Keratinocyte (primary cell): ENCODE data around the gene HOXD8. TPM values are rescaled to one million over a fixed set of nuclear protein-coding genes. Genes with fewer than 3 reads are reported as not detected.

Experiments used
- DNase-seq: peaks from one replicate; pipeline ENCODE4 v3.0.0-alpha.2; 2011; ENCODE audit warnings: low read depth, missing footprints, low spot score
- FAIRE-seq: peaks from 2 replicates; lab custom pipeline; 2011; peaks lifted over from hg19 to GRCh38; lab: Jason Lieb, UNC
- H2AFZ ChIP-seq: 2 replicates; pipeline ENCODE4 v1.6.0; 2012; ENCODE audit warnings: low read length, control low read depth, inconsistent platforms; ENCODE audit not compliant: control insufficient read depth
- H3K27ac ChIP-seq: 2 replicates; pipeline ENCODE4 v1.5.1; 2011; ENCODE audit warnings: low read length; ENCODE audit not compliant: control insufficient read depth, insufficient read depth
- H3K27me3 ChIP-seq: 3 replicates; pipeline ENCODE4 v1.6.0; 2011; ENCODE audit warnings: low read length; ENCODE audit not compliant: control insufficient read depth, insufficient read depth; ENCODE audit errors: extremely low read depth
- H3K36me3 ChIP-seq, 2 experiments: 2 replicates in 1 of 2; 3 replicates in 1 of 2; pipeline ENCODE4 v1.5.1; 2011; ENCODE audit warnings: low read length in 2 of 2, mild to moderate bottlenecking in 1 of 2; ENCODE audit not compliant: control insufficient read depth in 2 of 2, insufficient read depth in 2 of 2; ENCODE audit errors: extremely low read depth in 1 of 2
- H3K4me1 ChIP-seq: 3 replicates; pipeline ENCODE4 v1.5.1; 2011; ENCODE audit warnings: low read length; ENCODE audit not compliant: control insufficient read depth, insufficient read depth; ENCODE audit errors: extremely low read depth
- H3K4me2 ChIP-seq: 3 replicates; pipeline ENCODE4 v1.6.0; 2011; ENCODE audit warnings: low read depth, low read length; ENCODE audit not compliant: control insufficient read depth, insufficient read depth; ENCODE audit errors: extremely low read depth
- H3K4me3 ChIP-seq, 3 experiments: fragments of 200-600 bp in 1 of 3; sonication (generic) in 1 of 3; 2 replicates in 2 of 3; 3 replicates in 1 of 3; pipeline ENCODE4 v1.5.1; 2011 to 2016; ENCODE audit warnings: low read length in 3 of 3, mild to moderate bottlenecking in 3 of 3, control low read depth in 2 of 3, inconsistent platforms in 1 of 3, low read depth in 1 of 3, mixed read lengths in 1 of 3, mixed run types in 1 of 3, moderate library complexity in 1 of 3; ENCODE audit not compliant: control insufficient read depth in 2 of 3, insufficient read depth in 2 of 3; ENCODE audit errors: extremely low read depth in 1 of 3
- H3K79me2 ChIP-seq: 2 replicates; pipeline ENCODE4 v1.6.0; 2012; ENCODE audit warnings: low read length; ENCODE audit not compliant: control insufficient read depth, insufficient read depth
- H3K9ac ChIP-seq: 3 replicates; pipeline ENCODE4 v1.6.0; 2011; ENCODE audit warnings: low read length; ENCODE audit not compliant: control insufficient read depth, insufficient read depth; ENCODE audit errors: extremely low read depth
- H3K9me1 ChIP-seq: 3 replicates; pipeline ENCODE4 v1.6.0; 2011; ENCODE audit warnings: low read length; ENCODE audit not compliant: control insufficient read depth, insufficient read depth; ENCODE audit errors: extremely low read depth
- H3K9me3 ChIP-seq: 2 replicates; pipeline ENCODE4 v1.5.1; 2012; ENCODE audit warnings: low read depth, low read length; ENCODE audit not compliant: control insufficient read depth
- H4K20me1 ChIP-seq: 3 replicates; pipeline ENCODE4 v1.6.0; 2011; ENCODE audit warnings: low read length; ENCODE audit not compliant: control insufficient read depth, insufficient read depth; ENCODE audit errors: extremely low read depth
- CTCF ChIP-seq, 3 experiments: IDR thresholded peaks in 1 of 3; conservative IDR thresholded peaks in 1 of 3; optimal IDR thresholded peaks in 1 of 3; 2 replicates in 2 of 3; 3 replicates in 1 of 3; pipeline versions ENCODE3 to v1.5.1; 2011; ENCODE audit warnings: low read length in 3 of 3, mild to moderate bottlenecking in 3 of 3, moderate library complexity in 2 of 3, control low read depth in 1 of 3, inconsistent platforms in 1 of 3; ENCODE audit not compliant: insufficient read depth in 2 of 3; ENCODE audit errors: extremely low read depth in 1 of 3
- EZH2 ChIP-seq: IDR thresholded peaks from one replicate; pipeline ENCODE4 v1.6.1; 2012; ENCODE audit warnings: inconsistent platforms, mild to moderate bottlenecking, low read length, moderate library complexity
- dilution Hi-C: fragments of 300-500 bp; cut with MboI; formaldehyde crosslinking; loops from one replicate; pipeline ENCODE4 v1.7.0; 2020; ENCODE audit warnings: low sequenced_read_pairs; ENCODE audit not compliant: extremely low pct_ligation_motif_present
- polyA plus RNA-seq, 5 experiments: library from polyadenylated mRNA; depleted of rRNA in 3 of 5; stranded (reverse) in 3 of 5; stranded (forward) in 1 of 5; unstranded in 1 of 5; fragments of >200 nt; gene quantifications; 1 replicate in 1 of 5; 2 replicates in 3 of 5; 3 replicates in 1 of 5; pipeline versions ENCODE4 v1.2.1 to v1.2.3, GENCODE V29; 2011 to 2012; ENCODE audit warnings: missing spikeins in 2 of 5, low read depth in 1 of 5, low replicate concordance in 1 of 5

Gene HOXD8
- polyA plus RNA-seq, 1 donor (not counting 4 experiments of a cell fraction or from before 2014, with no cell fraction given), result not detected

- Histone ChIP-seq H3K9me3 (peaks cover 2% of the 10 kb centered on the region), H3K9ac (no peak overlapping the region), H3K9me1 (no peaks in the 10 kb centered on the region), H3K79me2 (no peaks in the 10 kb centered on the region), H3K4me3 (no peak overlapping the region), H3K36me3 (no peaks in the 10 kb centered on the region), H4K20me1 (no peaks in the 10 kb centered on the region), H3K27me3 (peaks cover 98% of the 10 kb centered on the region), H3K4me2 (no peak overlapping the region), H3K27ac (no peak overlapping the region), H2AFZ (no peak overlapping the region), H3K4me1 (no peaks in the 10 kb centered on the region)
- dilution Hi-C loops, result loop anchor here (25.0 kb wide), 1 partner anchor 478 kb away; no protein-coding TSS in a partner anchor
- no peak for FAIRE-seq
- TF ChIP-seq CTCF (optimal IDR thresholded peaks at IDR 0.05 in 1 of 3, IDR thresholded peaks at IDR 0.05 in 1 of 3, conservative IDR thresholded peaks at IDR 0.05 in 1 of 3; ENCODE audit: extremely low read depth in 1 of 3, insufficient read depth in 2 of 3, low read length in 3 of 3) (no peak), EZH2 (peak; percentile 84)
- DNase-seq, result no peak
Measured at GRCh38 chr2:176159663-176160250, 30.3 kb downstream of the HOXD8 start.

GRCh38 chr2:176160251-176160985 is 30.9 kb downstream of the HOXD8 start:
- H3K4me2 ChIP-seq, result no peak overlapping the region
- H3K9me1 ChIP-seq, result no peaks in the 10 kb centered on the region
- no peak overlapping the region for H3K9ac ChIP-seq
- H3K27me3 ChIP-seq, result peaks cover 98% of the 10 kb centered on the region
- H2AFZ ChIP-seq, result no peak overlapping the region
- TF ChIP-seq CTCF (optimal IDR thresholded peaks at IDR 0.05 in 1 of 3, IDR thresholded peaks at IDR 0.05 in 1 of 3, conservative IDR thresholded peaks at IDR 0.05 in 1 of 3; ENCODE audit: extremely low read depth in 1 of 3, insufficient read depth in 2 of 3, low read length in 3 of 3) (no peak), EZH2 (no peak)
- H3K79me2 ChIP-seq, result no peaks in the 10 kb centered on the region
- DNase-seq, result no peak
- peaks cover 2% of the 10 kb centered on the region for H3K9me3 ChIP-seq
- H3K36me3 ChIP-seq, result no peaks in the 10 kb centered on the region
- dilution Hi-C loops, result loop anchor here (25.0 kb wide), 1 partner anchor 477 kb away; no protein-coding TSS in a partner anchor
- H3K27ac ChIP-seq, result no peak overlapping the region
- no peaks in the 10 kb centered on the region for H3K4me1 ChIP-seq
- no peak overlapping the region for H3K4me3 ChIP-seq
- no peaks in the 10 kb centered on the region for H4K20me1 ChIP-seq
- no peak for FAIRE-seq
